ENCODE data around the gene WT1. TPM values are rescaled to one million over a fixed set of nuclear protein-coding genes. Genes with fewer than 3 reads are reported as not detected.
A peak's percentile ranks its signal among the peaks of the same experiment; 100 is the strongest.

Gene WT1
- polyA plus RNA-seq, 10 donors = 0.07 to 1.3 (median 0.21) TPM; not detected in 5

DNA sequence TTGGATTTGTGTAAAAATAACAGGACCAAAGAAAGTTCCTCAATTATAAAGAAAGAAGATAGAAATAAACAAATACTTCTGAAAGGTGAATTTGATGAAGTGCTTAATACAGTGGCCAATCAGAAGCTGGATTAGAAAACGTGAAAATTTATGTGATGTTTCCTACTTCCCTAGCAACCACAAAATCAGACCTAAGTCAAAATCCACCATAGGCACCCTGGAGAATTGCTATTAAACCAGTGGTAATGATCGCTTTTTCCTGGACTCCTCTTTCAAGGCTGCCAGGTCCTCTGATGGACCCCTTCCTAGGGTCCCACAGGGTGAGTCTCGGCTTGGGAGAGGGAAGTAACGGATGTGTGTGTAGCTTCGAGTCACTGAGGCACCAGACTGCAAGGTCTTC is 9.6 kb downstream of the WT1 start:
- DNase-seq = no peak

DNA sequence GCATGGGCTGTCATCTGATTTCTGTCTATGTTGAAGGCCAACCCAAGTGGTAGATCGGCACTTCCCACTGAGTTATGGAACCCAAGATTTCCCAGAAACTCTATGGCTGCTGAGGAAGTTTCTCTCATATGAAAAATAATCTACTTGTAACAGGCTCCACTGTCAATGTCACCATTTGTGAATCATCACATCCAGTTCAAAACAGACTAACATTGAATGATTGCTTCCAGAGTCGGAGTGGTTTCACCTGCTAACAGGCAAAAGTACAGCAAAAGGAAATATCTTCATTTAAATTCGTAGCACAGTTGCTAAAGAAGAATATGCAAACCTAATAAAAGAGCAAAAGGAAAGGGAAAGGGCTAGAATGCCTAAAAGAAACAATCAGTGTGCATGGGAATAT is 12.8 kb downstream of the WT1 start:
- DNase-seq = no peak

DNA sequence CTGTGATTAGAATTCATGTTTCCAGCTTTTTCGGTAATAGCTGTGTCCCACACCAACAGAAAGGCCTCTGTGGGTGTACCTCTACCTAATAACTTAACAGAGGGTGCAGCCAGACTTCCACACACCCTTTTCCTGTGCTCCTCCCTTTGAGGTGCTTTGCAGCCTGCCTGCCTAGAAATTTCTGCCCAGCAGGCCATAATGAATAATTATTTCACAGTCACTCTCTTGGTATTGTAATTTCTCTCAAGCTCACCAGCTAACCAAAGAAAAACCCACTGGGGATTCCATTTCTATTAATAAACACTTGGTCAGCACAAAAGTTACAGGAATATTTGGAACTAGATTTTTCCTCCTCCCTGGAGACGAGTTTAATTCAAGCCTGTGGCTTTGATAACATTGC is 13.3 kb downstream of the WT1 start:
- no peak for DNase-seq

DNA sequence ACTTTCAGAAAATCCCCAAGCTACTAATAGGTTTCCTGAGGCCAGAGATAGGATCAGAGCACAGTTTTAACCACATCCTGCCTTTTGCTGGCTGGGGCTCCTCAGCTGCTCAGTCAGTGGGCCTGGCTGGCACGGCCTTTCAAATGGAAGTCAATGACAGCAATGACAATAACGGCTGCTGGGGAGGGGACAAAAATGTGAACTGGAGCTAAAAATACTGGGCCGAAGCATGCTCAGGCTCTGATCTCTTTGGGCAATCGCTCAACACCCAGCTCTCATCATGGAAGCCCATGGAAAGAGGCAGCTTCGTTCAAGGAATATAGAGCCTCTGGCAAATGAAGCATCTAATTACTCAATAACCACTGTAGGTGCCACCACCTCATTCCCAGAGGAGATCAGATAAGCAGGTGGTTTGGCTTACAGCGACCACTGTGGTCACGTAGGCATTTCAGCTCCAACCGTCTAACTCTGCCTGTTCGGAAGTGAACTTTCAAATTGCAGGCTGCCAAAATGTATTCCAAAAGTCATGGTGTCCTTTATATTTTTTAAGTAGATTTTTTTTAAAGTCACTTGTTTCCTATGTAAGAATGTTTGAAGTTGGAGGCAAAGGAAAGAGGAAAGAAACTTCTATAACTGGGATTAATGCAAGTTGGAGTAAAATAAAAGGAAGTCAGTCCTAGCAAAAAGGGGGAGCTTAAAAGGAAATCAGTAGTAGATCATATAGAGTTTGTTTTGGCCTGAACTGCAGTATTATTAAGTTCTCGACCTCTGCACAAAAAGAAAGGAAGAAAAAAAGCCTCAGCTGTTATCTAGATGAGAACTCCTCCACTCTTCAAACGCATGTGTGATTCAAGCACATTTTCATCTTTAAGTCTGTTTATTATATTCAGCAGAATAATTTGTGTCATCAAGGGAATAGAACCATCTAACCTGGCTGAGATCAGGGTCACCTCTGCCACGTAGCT is 14.1 kb downstream of the WT1 start:
- no peak for DNase-seq

DNA sequence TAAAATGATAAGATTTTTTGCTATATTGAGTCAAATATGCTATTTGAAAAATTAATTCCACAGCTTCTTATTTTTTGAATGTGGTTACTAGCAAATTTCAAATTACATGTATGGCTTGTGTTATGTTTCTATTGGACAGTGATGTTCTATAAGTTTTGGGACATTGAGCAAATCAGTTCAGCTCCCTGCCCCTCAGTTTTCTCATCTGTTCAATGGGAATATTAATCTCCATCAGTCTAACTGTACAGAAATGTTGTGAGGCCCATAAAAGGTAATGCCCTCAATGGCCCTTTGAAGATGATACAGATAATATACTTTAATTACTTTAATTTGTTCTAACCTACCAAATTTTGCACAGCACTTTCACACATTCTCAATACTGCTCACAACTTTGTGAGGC is 15.2 kb downstream of the WT1 start:
- DNase-seq = no peak

DNA sequence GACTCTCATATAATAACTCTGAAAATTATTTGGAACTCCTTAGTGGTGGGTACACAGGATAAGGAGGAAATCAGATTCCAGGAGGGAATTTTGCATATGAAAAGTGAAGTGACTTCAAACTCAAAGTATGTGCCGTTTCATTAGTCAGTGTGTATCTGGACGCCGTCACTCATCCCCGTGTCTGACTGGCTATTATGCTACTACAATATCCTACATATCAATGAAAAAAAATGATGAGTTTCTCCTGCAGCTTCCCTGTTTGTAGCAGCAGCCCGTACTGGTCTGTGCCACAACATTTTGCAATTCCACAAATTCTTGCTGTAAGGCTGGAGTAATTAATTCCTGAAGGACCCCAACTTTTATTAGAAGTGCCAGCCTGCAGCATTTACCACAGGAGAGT is 16.5 kb downstream of the WT1 start:
- no peak for DNase-seq

DNA sequence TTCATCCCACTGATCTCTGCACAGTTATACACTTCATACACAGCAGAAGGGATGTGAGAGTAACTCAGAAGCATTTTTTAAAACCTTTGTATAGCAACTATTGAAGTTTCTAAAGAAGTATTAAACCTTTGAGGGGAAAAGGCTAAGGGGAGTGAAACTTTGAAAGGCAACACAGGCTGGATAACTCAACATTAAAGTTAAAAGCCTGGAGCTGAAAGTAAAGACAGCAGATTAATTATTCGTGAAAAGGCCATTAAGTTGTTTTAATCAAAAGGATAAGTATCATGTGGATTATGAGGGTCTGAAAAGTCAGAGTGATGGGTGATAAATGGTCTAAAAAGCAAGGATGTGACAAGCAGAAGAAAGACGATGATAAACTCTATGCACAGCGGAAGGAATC is 17.5 kb downstream of the WT1 start:
- no peak for DNase-seq

DNA sequence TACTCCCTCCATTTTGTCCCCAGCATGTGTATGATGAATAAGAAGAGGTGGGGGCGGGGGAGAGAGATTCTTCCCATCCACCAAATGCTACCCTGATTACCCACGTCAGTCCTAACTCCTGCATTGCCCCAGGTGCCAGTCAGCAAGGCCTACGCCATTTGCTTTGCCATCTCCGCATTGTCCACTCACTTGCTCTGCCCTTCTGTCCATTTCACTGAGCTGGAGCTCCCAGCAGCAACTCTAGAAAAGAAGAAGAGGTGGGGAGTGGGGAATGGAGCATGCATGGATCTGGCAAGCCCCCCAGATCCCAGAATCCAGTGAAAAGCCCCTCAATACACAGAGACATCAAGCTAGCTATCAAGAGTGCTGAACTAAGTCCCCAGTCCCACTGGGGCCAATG is 19.0 kb downstream of the WT1 start:
- DNase-seq = no peak

DNA sequence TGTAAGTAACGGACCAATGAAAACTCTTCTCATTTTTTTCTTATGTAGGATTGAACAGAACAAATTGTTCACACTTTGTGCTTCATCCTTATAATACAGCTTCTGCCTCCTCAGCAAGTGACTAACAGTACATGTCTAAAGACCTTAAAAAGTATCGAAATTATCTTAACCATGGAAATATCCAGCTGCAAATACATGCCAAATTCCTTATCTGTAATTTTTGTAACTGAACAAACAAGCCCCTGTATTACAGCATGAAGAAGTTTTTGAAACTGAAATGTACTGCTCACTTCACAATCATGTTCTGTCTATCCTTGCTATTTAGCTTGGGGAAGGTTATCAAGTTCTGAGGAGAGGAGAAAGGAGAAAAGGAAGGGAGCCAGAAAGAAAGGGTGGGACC is 20.4 kb downstream of the WT1 start:
- DNase-seq = no peak

DNA sequence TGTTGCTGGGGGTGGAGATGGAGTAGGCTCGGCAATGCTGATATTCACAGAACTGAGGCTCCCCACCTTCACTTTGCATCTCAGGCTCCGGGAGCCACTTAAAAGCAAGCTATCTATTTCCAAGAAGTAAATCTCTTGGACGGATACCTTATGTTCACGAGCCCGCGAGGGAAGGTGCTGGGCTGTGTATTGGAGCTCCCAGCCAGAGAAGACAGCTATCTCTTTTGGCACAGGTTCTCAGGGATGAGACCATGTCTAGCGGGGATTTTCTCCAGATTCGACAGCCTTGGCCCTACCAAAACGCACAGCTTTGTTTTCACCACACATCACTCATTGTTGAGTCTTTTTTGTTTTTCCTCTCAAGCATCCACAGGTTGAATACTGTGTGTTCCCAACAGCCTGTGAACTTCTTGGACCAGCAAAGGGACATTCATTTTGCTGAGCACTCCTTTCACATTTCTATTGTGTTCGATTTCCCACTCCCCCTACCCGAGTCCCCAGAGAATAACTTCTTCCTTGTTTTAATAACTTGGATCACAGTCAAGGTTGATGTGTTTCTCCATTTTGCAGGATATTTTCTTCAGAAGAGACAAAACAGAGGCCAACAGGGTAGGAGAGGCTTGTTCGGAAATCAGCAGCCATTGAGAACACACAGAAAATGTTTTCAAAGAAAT is 23.3 kb downstream of the WT1 start:
- peak in 1 of 3 donors; percentile 33 for DNase-seq

DNA sequence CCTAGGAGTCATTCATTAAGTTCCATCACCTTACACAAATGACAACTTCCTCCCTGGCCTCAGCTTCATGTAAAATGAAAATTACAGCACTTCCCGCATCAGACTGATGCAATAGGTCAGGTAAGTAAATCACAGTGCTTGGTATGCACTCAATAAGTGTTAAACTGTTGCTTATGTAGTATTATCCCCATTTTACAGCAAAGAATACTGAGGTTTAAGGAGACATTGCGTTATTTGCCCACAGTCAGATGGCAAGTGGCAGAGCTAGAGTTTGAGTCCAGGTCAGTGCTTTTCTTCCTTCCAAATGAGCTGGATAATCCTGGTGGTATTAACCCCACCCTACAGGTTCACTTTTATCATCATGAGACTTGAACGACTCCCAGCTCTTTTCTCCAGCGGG is 29.7 kb downstream of the WT1 start:
- no peak for DNase-seq

DNA sequence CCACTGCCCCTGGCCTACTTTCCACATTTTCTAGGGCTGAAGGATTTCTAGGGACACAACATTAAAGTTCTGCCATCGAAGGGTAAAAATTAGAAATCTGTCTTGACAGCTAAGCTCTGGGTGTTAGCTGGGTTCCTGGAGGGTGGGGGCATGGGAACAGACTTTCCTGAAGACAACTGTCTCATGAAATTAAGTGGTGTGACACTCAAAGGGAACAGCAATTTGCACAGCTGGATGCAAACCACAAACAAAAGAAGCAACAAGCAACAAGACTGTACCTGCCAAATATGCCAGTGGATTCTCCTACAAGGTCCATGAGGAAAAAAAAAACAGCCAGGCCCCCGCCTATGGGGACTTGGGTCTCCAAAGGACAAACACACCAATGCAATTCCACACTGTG is 32.5 kb downstream of the WT1 start:
- DNase-seq = no peak

DNA sequence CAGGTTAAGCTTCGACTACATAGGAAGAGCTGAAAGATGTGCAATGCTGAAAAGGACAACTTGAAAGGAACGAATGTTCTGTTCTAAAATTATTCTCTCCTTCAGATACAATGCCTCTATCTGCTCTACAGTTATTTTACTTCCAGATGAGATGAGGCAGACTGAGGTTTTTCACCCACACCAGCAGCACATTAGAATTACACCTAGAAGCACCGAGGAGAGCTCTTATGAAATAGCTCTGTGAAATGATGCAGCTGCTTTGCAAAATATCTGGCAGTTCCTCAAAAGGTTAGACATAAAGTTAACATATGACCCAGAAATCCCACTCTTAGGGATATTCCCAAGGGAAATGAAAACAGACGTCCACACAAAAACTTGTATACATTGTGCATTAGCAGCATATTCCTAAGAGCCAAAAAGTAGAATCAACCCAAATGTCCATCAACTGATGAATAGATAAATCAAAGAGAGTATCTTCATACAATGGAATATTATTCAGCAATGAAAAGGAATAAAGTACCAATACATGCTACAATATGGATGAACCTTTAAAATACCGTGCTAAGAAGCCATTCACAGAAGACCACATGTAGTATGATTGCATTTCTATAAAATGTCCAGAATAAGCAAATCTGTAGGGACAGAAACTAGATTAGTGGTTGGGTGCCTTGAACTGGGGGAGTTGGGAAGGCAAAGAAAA is 34.5 kb downstream of the WT1 start:
- no peak for DNase-seq

DNA sequence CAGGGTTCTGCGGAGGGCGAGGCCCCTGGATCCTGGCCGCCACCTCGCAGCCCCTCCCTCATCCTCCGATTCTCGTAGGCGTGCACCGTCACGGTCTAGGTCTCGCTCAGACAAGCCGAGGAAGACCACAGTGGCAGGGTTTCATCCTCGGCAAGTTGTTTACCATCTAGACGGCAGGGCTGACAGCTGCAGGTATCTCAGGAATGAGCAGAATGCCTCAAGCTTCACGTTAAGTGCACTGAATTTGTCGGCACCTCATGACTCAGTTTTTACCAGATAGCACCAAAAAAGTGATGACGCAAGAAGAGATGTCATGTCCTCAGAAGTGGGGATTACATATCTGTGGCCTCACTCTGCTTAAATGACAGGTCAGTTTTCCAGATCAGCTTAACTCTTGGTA is 35.1 kb downstream of the WT1 start:
- DNase-seq = no peak

DNA sequence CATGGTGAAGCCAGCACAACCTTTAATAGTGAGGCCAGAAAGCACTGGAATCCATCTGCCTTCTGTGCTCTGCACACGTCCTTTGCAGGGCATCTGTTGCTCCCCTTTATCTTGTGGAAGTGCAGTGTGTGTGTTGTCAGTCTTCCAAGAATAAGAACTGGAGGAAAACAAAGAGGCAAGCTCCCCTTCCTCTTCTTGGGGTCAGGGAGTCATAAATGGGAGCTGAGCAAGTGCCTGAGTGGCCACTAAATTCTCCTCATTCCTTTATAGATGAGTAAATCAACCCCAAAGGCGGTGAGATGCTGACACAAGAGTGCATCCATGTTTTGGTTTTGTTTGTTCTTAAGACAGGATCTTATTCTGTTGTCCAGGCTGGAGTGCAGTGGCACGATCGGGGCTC is 38.3 kb downstream of the WT1 start:
- no peak for DNase-seq

DNA sequence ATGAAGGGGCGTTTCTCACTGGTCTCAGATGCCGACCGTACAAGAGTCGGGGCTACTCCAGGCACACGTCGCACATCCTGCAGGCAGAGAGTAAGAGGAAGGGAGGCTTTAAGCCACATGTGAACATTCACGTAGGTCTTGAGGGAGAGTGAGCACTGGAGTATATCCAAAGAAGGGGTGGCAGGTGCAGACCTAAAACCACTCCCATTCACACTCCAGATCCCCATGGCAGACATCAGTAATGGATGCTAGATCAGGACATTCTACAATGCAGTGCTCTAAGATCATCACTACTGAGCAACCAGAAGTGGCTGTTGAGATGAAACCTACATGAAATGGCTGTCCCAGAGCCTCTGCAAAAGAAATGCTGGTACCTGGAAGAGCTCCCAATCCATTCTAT is 39.0 kb downstream of the WT1 start:
- no peak for DNase-seq

DNA sequence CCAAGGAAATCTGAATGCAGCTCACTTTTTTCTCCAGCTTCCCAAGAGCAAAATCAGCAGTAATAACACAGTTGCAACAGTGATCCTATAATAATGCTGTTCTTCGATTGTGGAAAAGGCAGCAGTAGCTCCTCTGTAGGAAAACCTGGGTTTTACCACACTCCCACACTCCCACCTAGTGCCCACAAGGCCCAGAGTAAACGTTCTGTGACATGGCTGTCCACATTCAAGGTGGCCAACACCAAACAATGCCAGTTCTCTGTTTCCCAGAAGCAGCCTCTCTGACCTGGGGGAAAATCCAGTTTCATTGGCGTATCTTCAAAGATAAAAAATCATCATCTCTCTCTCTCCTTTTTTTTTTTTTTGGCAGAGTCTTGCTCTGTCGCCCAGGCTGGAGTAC is 40.2 kb downstream of the WT1 start:
- no peak for DNase-seq

DNA sequence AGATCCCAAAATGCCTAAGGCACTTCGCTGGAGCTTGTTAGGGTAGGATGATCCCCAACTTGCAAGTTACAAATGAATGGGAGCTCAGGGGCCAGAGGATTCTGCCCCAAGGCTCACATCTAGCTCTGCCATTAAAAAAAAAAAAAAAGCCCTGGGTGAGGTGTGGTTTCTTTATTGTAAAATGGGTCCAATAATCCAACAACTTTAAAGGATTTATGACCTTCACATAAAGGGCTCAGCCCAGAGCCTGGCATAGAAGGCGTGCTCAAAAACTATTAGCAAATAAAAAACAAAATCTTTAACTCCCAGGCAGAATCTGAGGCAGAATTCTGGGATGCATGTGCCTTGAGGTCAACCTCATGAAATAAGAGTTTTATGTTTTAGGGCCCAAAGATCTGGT is 42.5 kb downstream of the WT1 start:
- DNase-seq = no peak

DNA sequence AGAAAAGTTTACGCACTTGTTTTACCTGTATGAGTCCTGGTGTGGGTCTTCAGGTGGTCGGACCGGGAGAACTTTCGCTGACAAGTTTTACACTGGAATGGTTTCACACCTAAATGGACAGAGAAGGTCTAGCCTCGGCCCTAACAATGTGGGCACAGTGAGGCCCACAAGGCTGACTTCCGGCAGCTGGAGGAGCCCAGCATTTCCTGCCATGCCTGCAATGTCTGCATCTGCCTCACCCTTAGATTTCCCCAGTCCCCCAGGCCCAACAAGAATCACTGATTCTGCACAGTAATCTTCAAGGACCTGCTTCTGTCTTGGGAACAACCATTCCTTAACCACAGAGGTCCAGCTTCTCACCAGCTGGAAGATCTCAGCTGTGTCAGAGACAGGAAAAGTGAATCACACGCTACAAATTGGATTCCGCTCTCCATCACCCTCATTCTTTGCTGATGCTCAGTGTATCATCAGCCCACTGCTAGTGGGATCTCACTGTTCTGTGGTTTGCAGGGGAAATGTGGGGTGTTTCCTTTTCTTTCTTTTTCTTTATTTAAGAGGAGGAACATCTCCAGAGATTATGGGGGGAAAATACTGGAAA is 43.3 kb downstream of the WT1 start:
- DNase-seq = peak in 1 of 3 donors; percentile 50

DNA sequence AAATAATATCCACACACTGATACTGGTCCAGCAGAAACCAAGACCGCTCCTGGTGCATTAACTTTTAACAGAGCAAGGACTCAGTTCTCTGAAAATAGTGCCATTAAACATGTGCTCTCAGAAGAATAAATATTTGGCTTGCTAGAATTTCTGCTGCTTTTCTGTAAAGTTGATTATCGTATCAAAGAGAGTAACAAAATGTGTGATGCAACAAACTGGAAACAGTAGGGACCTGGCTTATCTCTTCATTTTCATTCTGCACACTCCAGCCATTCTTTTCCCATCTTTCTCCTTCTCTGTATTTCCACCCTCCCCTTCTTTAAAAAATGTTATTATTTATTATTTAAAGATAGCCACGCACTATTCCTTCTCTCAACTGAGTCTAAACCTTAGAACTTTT is 43.9 kb downstream of the WT1 start:
- no peak for DNase-seq

DNA sequence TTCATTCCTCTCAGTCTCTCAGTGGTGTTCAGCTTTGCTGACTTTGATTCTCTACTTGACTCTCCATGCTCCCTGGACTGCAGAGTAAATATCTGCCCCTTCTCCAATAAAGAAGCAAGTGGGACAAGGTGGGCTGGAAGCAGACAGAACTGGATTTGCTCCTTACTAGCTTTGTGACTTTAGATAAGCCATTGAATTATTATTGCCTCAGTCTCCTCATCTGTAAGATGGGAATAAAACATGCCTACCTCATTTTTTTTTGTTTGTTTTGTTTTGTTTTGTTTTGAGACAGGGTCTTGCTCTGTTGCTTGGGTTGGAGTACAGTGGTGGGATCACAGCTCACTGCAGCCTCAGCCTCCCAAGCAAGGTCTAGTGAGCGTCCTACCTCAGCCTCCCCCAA is 44.6 kb downstream of the WT1 start:
- DNase-seq = no peak

Measured in muscle of back (tissue), 11 donors.